SK-N-SH (cell line): ENCODE data around the gene TRPM2.

ENCODE experiments used
- EP300 ChIP-seq, 2 experiments: IDR thresholded peaks; 2 replicates each; pipeline versions ENCODE4 v1.4.0 to v1.6.1; 2012; ENCODE audit warnings: borderline replicate concordance in 1 of 2, low read depth in 1 of 2, low read length in 1 of 2
- EZH2phosphoT487 ChIP-seq: fragments of 200-600 bp; sonication (generic); IDR thresholded peaks from 2 replicates; pipeline ENCODE4 v1.6.1; 2017; ENCODE audit warnings: low read depth, mixed run types, mild to moderate bottlenecking, antibody characterized with exemption, moderate library complexity, borderline replicate concordance
- GATA2 ChIP-seq: sonication (generic); formaldehyde crosslinking; IDR thresholded peaks from 2 replicates; pipeline ENCODE4 v1.5.0; 2020; ENCODE audit warnings: mild to moderate bottlenecking, missing genetic modification reagents
- JUND ChIP-seq: IDR thresholded peaks from 2 replicates; pipeline ENCODE4 v1.4.0; 2012
- MEF2A ChIP-seq: IDR thresholded peaks from 2 replicates; pipeline ENCODE4 v1.4.0; 2012; ENCODE audit warnings: low read depth, borderline replicate concordance
- POLR2AphosphoS5 ChIP-seq: IDR thresholded peaks from 2 replicates; pipeline ENCODE4 v1.6.1; 2012; ENCODE audit warnings: low read depth, low read length
- RFX5 ChIP-seq: IDR thresholded peaks from 2 replicates; pipeline ENCODE4 v1.6.1; 2012; ENCODE audit warnings: mild to moderate bottlenecking, improper control_type of control experiment, low read length
- SIN3A ChIP-seq: IDR thresholded peaks from 2 replicates; pipeline ENCODE4 v1.6.1; 2012; ENCODE audit warnings: low read depth, mild to moderate bottlenecking, low read length, moderate library complexity, borderline replicate concordance
- SMC3 ChIP-seq: IDR thresholded peaks from 2 replicates; pipeline ENCODE4 v1.6.1; 2012; ENCODE audit warnings: low read depth, low read length, improper control_type of control experiment
- TAF1 ChIP-seq: IDR thresholded peaks from 2 replicates; pipeline ENCODE4 v1.6.1; 2012; ENCODE audit warnings: low read depth, mild to moderate bottlenecking, low read length, moderate library complexity, borderline replicate concordance
- YY1 ChIP-seq: IDR thresholded peaks from 2 replicates; pipeline ENCODE4 v1.4.0; 2012; ENCODE audit warnings: low read depth, mild to moderate bottlenecking
- TF ChIP-seq, protein P1 (sequence below): fragments of 200-600 bp; sonication (generic); IDR thresholded peaks from 2 replicates; pipeline ENCODE4 v1.6.1; 2017; ENCODE audit warnings: antibody characterized with exemption, mild to moderate bottlenecking, moderate library complexity
- TF ChIP-seq, protein P2 (sequence below): IDR thresholded peaks from 2 replicates; pipeline ENCODE4 v1.4.0; 2012; ENCODE audit warnings: low read depth, borderline replicate concordance
- TF ChIP-seq, protein P3 (sequence below): IDR thresholded peaks from 2 replicates; pipeline ENCODE4 v1.6.1; 2012; ENCODE audit warnings: mild to moderate bottlenecking, low read depth, low read length, moderate library complexity

- TF ChIP-seq POLR2AphosphoS5 (no peak), EP300 (IDR thresholded peaks at IDR 0.05; ENCODE audit: borderline replicate concordance in 1 of 2, low read depth in 1 of 2, low read length in 1 of 2) (no peak), RFX5 (no peak), EZH2phosphoT487 (no peak), JUND (no peak), YY1 (no peak), TAF1 (no peak), SIN3A (no peak), MEF2A (no peak), GATA2 (CRISPR knock-in tag) (no peak), SMC3 (no peak)
- TF ChIP-seq, protein P1, sequence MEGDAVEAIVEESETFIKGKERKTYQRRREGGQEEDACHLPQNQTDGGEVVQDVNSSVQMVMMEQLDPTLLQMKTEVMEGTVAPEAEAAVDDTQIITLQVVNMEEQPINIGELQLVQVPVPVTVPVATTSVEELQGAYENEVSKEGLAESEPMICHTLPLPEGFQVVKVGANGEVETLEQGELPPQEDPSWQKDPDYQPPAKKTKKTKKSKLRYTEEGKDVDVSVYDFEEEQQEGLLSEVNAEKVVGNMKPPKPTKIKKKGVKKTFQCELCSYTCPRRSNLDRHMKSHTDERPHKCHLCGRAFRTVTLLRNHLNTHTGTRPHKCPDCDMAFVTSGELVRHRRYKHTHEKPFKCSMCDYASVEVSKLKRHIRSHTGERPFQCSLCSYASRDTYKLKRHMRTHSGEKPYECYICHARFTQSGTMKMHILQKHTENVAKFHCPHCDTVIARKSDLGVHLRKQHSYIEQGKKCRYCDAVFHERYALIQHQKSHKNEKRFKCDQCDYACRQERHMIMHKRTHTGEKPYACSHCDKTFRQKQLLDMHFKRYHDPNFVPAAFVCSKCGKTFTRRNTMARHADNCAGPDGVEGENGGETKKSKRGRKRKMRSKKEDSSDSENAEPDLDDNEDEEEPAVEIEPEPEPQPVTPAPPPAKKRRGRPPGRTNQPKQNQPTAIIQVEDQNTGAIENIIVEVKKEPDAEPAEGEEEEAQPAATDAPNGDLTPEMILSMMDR = no peak
- TF ChIP-seq, protein P2, sequence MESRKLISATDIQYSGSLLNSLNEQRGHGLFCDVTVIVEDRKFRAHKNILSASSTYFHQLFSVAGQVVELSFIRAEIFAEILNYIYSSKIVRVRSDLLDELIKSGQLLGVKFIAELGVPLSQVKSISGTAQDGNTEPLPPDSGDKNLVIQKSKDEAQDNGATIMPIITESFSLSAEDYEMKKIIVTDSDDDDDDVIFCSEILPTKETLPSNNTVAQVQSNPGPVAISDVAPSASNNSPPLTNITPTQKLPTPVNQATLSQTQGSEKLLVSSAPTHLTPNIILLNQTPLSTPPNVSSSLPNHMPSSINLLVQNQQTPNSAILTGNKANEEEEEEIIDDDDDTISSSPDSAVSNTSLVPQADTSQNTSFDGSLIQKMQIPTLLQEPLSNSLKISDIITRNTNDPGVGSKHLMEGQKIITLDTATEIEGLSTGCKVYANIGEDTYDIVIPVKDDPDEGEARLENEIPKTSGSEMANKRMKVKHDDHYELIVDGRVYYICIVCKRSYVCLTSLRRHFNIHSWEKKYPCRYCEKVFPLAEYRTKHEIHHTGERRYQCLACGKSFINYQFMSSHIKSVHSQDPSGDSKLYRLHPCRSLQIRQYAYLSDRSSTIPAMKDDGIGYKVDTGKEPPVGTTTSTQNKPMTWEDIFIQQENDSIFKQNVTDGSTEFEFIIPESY = no peak
- TF ChIP-seq, protein P3, sequence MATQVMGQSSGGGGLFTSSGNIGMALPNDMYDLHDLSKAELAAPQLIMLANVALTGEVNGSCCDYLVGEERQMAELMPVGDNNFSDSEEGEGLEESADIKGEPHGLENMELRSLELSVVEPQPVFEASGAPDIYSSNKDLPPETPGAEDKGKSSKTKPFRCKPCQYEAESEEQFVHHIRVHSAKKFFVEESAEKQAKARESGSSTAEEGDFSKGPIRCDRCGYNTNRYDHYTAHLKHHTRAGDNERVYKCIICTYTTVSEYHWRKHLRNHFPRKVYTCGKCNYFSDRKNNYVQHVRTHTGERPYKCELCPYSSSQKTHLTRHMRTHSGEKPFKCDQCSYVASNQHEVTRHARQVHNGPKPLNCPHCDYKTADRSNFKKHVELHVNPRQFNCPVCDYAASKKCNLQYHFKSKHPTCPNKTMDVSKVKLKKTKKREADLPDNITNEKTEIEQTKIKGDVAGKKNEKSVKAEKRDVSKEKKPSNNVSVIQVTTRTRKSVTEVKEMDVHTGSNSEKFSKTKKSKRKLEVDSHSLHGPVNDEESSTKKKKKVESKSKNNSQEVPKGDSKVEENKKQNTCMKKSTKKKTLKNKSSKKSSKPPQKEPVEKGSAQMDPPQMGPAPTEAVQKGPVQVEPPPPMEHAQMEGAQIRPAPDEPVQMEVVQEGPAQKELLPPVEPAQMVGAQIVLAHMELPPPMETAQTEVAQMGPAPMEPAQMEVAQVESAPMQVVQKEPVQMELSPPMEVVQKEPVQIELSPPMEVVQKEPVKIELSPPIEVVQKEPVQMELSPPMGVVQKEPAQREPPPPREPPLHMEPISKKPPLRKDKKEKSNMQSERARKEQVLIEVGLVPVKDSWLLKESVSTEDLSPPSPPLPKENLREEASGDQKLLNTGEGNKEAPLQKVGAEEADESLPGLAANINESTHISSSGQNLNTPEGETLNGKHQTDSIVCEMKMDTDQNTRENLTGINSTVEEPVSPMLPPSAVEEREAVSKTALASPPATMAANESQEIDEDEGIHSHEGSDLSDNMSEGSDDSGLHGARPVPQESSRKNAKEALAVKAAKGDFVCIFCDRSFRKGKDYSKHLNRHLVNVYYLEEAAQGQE = no peak
Measured at GRCh38 chr21:44402323-44403105, 49.1 kb downstream of the TRPM2 start.
